Mesenchymal stem cell (in vitro differentiated cells and primary cell): ENCODE measurements around the gene STYXL2.

Source experiments
- DNase-seq: peaks from one replicate; pipeline ENCODE4 v3.0.0-alpha.2; 2013
- H2AFZ ChIP-seq: one replicate; pipeline ENCODE4 v1.6.1; 2013; ENCODE audit warnings: low read depth, mild to moderate bottlenecking, control low read depth, inconsistent platforms, low read length, moderate library complexity
- H2AK5ac ChIP-seq: 2 replicates; pipeline ENCODE4 v1.6.1; 2013; ENCODE audit warnings: low read length, moderate library complexity, mild to moderate bottlenecking, inconsistent platforms; ENCODE audit not compliant: severe bottlenecking
- H2BK120ac ChIP-seq: one replicate; pipeline ENCODE4 v1.6.1; 2013; ENCODE audit warnings: low read depth, mild to moderate bottlenecking, inconsistent platforms, low read length, moderate library complexity
- H2BK12ac ChIP-seq, 2 experiments: one replicate each; pipeline ENCODE4 v1.6.1; 2013; ENCODE audit warnings: inconsistent platforms in 2 of 2, low read length in 2 of 2, mild to moderate bottlenecking in 2 of 2, moderate library complexity in 2 of 2, control low read depth in 1 of 2
- H2BK15ac ChIP-seq: one replicate; pipeline ENCODE4 v1.6.1; 2013; ENCODE audit warnings: mild to moderate bottlenecking, low read depth, inconsistent platforms; ENCODE audit not compliant: poor library complexity, severe bottlenecking
- H2BK5ac ChIP-seq: 2 replicates; pipeline ENCODE4 v1.6.1; 2013; ENCODE audit warnings: low read depth, mild to moderate bottlenecking, low read length, control low read depth, inconsistent platforms; ENCODE audit not compliant: poor library complexity, severe bottlenecking
- H3K14ac ChIP-seq, 2 experiments: one replicate each; pipeline ENCODE4 v1.6.1; 2013; ENCODE audit warnings: inconsistent platforms in 2 of 2, low read length in 2 of 2, control low read depth in 1 of 2, mild to moderate bottlenecking in 1 of 2, moderate library complexity in 1 of 2
- H3K18ac ChIP-seq, 2 experiments: one replicate each; pipeline ENCODE4 v1.6.1; 2013; ENCODE audit warnings: inconsistent platforms in 2 of 2, low read length in 2 of 2, control low read depth in 1 of 2, low read depth in 1 of 2, mild to moderate bottlenecking in 1 of 2
- H3K23ac ChIP-seq, 2 experiments: one replicate each; pipeline ENCODE4 v1.6.1; 2013; ENCODE audit warnings: inconsistent platforms in 2 of 2, low read length in 2 of 2, mild to moderate bottlenecking in 2 of 2, moderate library complexity in 2 of 2, control low read depth in 1 of 2
- H3K27ac ChIP-seq: 2 replicates; pipeline ENCODE4 v1.5.1; 2013; ENCODE audit warnings: mild to moderate bottlenecking, moderate library complexity, low read length, control low read depth, inconsistent platforms; ENCODE audit not compliant: poor library complexity, severe bottlenecking
- H3K27me3 ChIP-seq, 2 experiments: 2 replicates each; pipeline versions ENCODE4 v1.6.1 to v1.7.0; 2013; ENCODE audit warnings: low read length in 2 of 2, mild to moderate bottlenecking in 2 of 2, moderate library complexity in 2 of 2, control low read depth in 1 of 2, inconsistent platforms in 1 of 2; ENCODE audit not compliant: control insufficient read depth in 1 of 2, insufficient read depth in 1 of 2
- H3K36me3 ChIP-seq, 2 experiments: 2 replicates each; pipeline versions ENCODE4 v1.6.1 to v1.7.0; 2013; ENCODE audit warnings: low read length in 2 of 2, control low read depth in 1 of 2, inconsistent platforms in 1 of 2, low read depth in 1 of 2, mild to moderate bottlenecking in 1 of 2; ENCODE audit not compliant: insufficient read depth in 2 of 2, control insufficient read depth in 1 of 2
- H3K4ac ChIP-seq, 2 experiments: one replicate each; pipeline ENCODE4 v1.6.1; 2013; ENCODE audit warnings: inconsistent platforms in 2 of 2, low read length in 2 of 2, mild to moderate bottlenecking in 2 of 2, moderate library complexity in 2 of 2, control low read depth in 1 of 2, low read depth in 1 of 2
- H3K4me1 ChIP-seq: 2 replicates; pipeline ENCODE4 v1.6.1; 2013; ENCODE audit warnings: low read depth, low read length, control low read depth; ENCODE audit not compliant: control insufficient read depth, insufficient read depth
- H3K4me2 ChIP-seq: 2 replicates; pipeline ENCODE4 v1.6.1; 2013; ENCODE audit warnings: low read length, mild to moderate bottlenecking, inconsistent platforms; ENCODE audit not compliant: poor library complexity, severe bottlenecking
- H3K4me3 ChIP-seq, 2 experiments: 2 replicates each; pipeline versions ENCODE4 v1.5.1 to v1.7.0; 2013; ENCODE audit warnings: low read length in 2 of 2, mild to moderate bottlenecking in 2 of 2, control low read depth in 1 of 2, low read depth in 1 of 2; ENCODE audit not compliant: insufficient read depth in 1 of 2
- H3K79me1 ChIP-seq: replicated peaks from 2 replicates; pipeline ENCODE4 v1.6.1; 2013; ENCODE audit warnings: mild to moderate bottlenecking, control low read depth, low read length, inconsistent platforms; ENCODE audit not compliant: poor library complexity, severe bottlenecking
- H3K9ac ChIP-seq: 2 replicates; pipeline ENCODE4 v1.7.0; 2013; ENCODE audit warnings: mild to moderate bottlenecking, low read length, moderate library complexity
- H3K9me3 ChIP-seq: 2 replicates; pipeline ENCODE4 v1.7.0; 2013; ENCODE audit warnings: mild to moderate bottlenecking, low read length; ENCODE audit not compliant: control insufficient read depth
- H4K8ac ChIP-seq: one replicate; pipeline ENCODE4 v1.6.1; 2013; ENCODE audit warnings: inconsistent platforms, mild to moderate bottlenecking, low read length, moderate library complexity
- H4K91ac ChIP-seq: one replicate; pipeline ENCODE4 v1.6.1; 2013; ENCODE audit warnings: mild to moderate bottlenecking, low read length, inconsistent platforms
- WGBS: methylation state at CpG from one replicate; pipeline ENCODE4 v1.1.7; 2013; ENCODE audit warnings: mixed read lengths; 5-methylcytosine and 5-hydroxymethylcytosine counted together

STYXL2 gene

DNA sequence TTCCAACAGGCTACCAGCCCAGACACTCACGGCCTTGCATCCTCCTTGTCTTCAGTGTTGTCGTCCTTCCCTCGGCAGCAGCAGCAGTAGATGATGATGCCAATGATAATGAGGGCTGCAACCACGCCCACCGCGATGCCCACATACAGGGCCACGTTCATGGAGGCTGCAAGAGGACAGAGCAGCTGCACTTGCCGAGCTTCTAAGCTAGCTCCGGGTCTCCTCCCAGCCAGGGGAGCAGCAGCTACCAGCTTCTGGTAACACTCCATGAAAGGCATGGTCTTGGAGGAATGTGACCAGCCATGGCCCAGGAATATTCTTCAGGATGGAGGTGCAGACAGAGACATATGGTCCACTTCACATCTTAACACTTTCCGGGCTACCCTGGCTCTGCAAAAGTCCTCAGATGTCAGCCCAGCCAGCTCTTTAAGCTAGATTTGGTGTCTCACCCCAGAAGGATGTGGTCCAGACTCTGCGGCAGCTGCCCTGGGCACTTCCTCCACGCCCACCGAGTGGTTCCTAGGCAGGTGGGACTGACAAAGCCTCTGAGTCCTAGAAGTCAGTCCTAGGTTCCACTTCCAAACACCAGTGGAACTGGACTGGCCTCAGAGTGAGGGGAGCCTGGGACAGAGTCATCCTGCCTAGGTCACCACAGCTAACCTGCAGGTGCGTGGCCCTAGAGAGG, 38.8 kb upstream of the STYXL2 start:
- Histone ChIP-seq H3K9me3 (no peaks in the 10 kb centered on the region), H4K8ac (no peak overlapping the region), H2AK5ac (no peak overlapping the region), H3K9ac (no peak overlapping the region), H4K91ac (no peak overlapping the region), H2BK15ac (no peak overlapping the region), H3K79me1 (no peaks in the 10 kb centered on the region), H2BK12ac (no peak overlapping the region), H2AFZ (no peak overlapping the region), H3K23ac (no peak overlapping the region), H3K4ac (no peak overlapping the region), H3K36me3 (no peaks in the 10 kb centered on the region), H3K4me3 (no peak overlapping the region), H3K4me2 (no peak overlapping the region), H2BK120ac (no peak overlapping the region), H3K14ac (peak overlapping the region in 1 of 2 experiments; percentile 78), H3K27ac (no peak overlapping the region), H3K18ac (no peak overlapping the region), H3K4me1 (peaks cover 6% of the 10 kb centered on the region), H3K27me3 (peaks cover 19 to 24% of the 10 kb centered on the region in 2 experiments), H2BK5ac (no peak overlapping the region)
- WGBS: 88% methylated on average over 14 of the region's 14 CpGs
- no peak for DNase-seq

- Histone ChIP-seq H3K9me3 (no peaks in the 10 kb centered on the region), H2BK12ac (no peak overlapping the region), H2BK15ac (no peak overlapping the region), H3K23ac (peak overlapping the region in 1 of 2 experiments; percentile 54), H3K4me2 (no peak overlapping the region), H2BK120ac (no peak overlapping the region), H3K79me1 (no peaks in the 10 kb centered on the region), H2AK5ac (no peak overlapping the region), H3K27me3 (peaks cover 19 to 29% of the 10 kb centered on the region in 2 experiments), H3K4ac (no peak overlapping the region), H3K14ac (peak overlapping the region in 1 of 2 experiments; percentile 32), H3K9ac (no peak overlapping the region), H2AFZ (no peak overlapping the region), H3K18ac (no peak overlapping the region), H3K4me3 (no peak overlapping the region), H4K91ac (no peak overlapping the region), H3K36me3 (no peaks in the 10 kb centered on the region), H3K4me1 (peaks cover 6% of the 10 kb centered on the region), H2BK5ac (no peak overlapping the region), H4K8ac (no peak overlapping the region), H3K27ac (no peak overlapping the region)
- WGBS: 73% methylated on average over 9 of the region's 10 CpGs
- no peak for DNase-seq
Measured at GRCh38 chr1:167056529-167057231, 37.2 kb upstream of the STYXL2 start.

- whole genome bisulfite sequencing: 43% methylated on average over 6 of the region's 6 CpGs
- Histone ChIP-seq H3K4me2 (no peak overlapping the region), H3K27me3 (peaks cover 19 to 29% of the 10 kb centered on the region in 2 experiments), H2BK5ac (no peak overlapping the region), H3K79me1 (no peaks in the 10 kb centered on the region), H3K36me3 (no peaks in the 10 kb centered on the region), H4K91ac (no peak overlapping the region), H3K9ac (no peak overlapping the region), H3K18ac (no peak overlapping the region), H3K14ac (no peak overlapping the region), H2BK15ac (no peak overlapping the region), H3K27ac (no peak overlapping the region), H2AFZ (no peak overlapping the region), H3K4me1 (peaks cover 6% of the 10 kb centered on the region), H4K8ac (no peak overlapping the region), H2BK12ac (no peak overlapping the region), H2BK120ac (no peak overlapping the region), H3K23ac (no peak overlapping the region), H2AK5ac (no peak overlapping the region), H3K9me3 (no peaks in the 10 kb centered on the region), H3K4ac (no peak overlapping the region), H3K4me3 (no peak overlapping the region)
- peak; percentile 21 for DNase-seq
Measured at GRCh38 chr1:167057241-167057688, 36.6 kb upstream of the STYXL2 start.

DNA sequence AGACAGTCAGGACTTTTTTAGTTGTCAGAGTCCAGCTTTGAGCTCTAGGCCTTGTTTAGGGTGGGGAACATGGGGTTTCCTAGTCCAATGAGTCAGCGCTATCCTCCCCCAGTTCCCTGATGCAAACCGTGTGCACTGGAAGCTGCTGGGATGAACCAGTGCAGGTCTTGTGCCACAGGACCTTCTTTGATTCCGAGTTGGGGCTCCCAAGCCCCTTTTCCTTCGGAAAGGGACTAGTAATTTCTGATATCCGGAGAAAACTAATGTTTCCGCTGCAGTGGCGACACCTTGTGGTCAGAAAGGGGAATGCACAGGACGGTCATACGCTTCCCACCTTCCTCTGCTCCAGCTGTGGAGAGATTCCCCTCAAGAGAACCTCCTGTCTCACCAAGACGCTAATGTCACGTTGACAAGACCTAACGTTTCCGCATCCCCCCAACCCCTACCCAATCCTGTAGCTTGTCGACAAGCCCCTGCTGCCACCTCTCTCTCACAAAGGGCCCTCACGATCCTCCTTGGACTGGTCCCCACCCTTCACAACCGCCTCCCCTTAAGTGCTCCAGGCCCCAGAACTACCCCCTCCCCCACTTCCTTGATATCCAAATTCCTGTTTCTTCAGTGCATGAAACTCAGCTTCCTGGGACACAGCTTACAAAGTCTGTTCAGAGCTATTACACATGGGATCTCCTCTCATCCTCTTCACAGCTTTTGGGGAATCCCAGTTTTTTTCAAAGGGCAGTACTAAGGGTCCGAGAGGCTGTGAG, 34.6 kb upstream of the STYXL2 start:
- H3K23ac ChIP-seq: no peak overlapping the region
- DNase-seq: peak; percentile 72
- H3K4me2 ChIP-seq: peak overlapping the region; percentile 5
- H2BK15ac ChIP-seq: peak overlapping the region; percentile 82
- WGBS: 10% methylated on average over 17 of the region's 17 CpGs
- peak overlapping the region; percentile 80 for H2AFZ ChIP-seq
- no peak overlapping the region for H3K4me3 ChIP-seq
- peak overlapping the region; percentile 5 to 32 for H3K4ac ChIP-seq
- H4K8ac ChIP-seq: peak overlapping the region; percentile 83
- no peaks in the 10 kb centered on the region for H3K79me1 ChIP-seq
- peak overlapping the region; percentile 61 for H3K9ac ChIP-seq
- H2BK5ac ChIP-seq: no peak overlapping the region
- peak overlapping the region in 1 of 2 experiments; percentile 5 for H3K18ac ChIP-seq
- no peak overlapping the region for H3K27ac ChIP-seq
- peak overlapping the region in 1 of 2 experiments; percentile 61 for H2BK12ac ChIP-seq
- H3K4me1 ChIP-seq: peaks cover 6% of the 10 kb centered on the region
- no peaks in the 10 kb centered on the region for H3K36me3 ChIP-seq
- H2AK5ac ChIP-seq: no peak overlapping the region
- no peak overlapping the region for H3K14ac ChIP-seq
- no peak overlapping the region for H2BK120ac ChIP-seq
- H3K27me3 ChIP-seq: peaks cover 13 to 19% of the 10 kb centered on the region in 2 experiments
- peak overlapping the region; percentile 57 for H4K91ac ChIP-seq
- H3K9me3 ChIP-seq: no peaks in the 10 kb centered on the region
